GM21786 (cell line): ENCODE results near the gene NADSYN1.

Source experiments
- ATAC-seq: cut with Tn5 transposase; IDR thresholded peaks from one replicate; pipeline ENCODE4 v1.9.1; 2021; ENCODE audit not compliant: unreplicated experiment

NADSYN1 gene

GRCh38 chr11:71544525-71545214 is 91.7 kb downstream of the NADSYN1 start:
- no peak for ATAC-seq

- ATAC-seq: no peak
Observed at GRCh38 chr11:71545405-71545966, 92.5 kb downstream of the NADSYN1 start.

GRCh38 chr11:71548120-71548519 is 95.1 kb downstream of the NADSYN1 start, which contains the start of gene KRTAP5-9:
Gene KRTAP5-9 (plus strand): TSS chr11:71548420. CDS start chr11:71548658, 238 bp downstream.
- no peak for ATAC-seq

- ATAC-seq: no peak
Observed at GRCh38 chr11:71548716-71549151, 95.7 kb downstream of the NADSYN1 start.
